GM12878 (cell line): ENCODE data around the gene CRTC2. TPM values are rescaled to one million over a fixed set of nuclear protein-coding genes. Genes with fewer than 3 reads are reported as not detected.

Experiments used
- CREB1 ChIP-seq: IDR thresholded peaks from 2 replicates; pipeline ENCODE4 v1.6.1; 2012; ENCODE audit warnings: low read depth, mild to moderate bottlenecking, inconsistent platforms
- EP300 ChIP-seq, 2 experiments: fragments of 150-350 bp in 1 of 2; IDR thresholded peaks; 2 replicates each; pipeline ENCODE4 v1.6.1; 2011 to 2012; ENCODE audit warnings: low read depth in 2 of 2, low read length in 2 of 2, borderline replicate concordance in 1 of 2, improper control_type of control experiment in 1 of 2, inconsistent platforms in 1 of 2; ENCODE audit not compliant: control insufficient read depth in 1 of 2
- HDAC6 ChIP-seq: fragments of 200-600 bp; sonication (generic); IDR thresholded peaks from one replicate; pipeline ENCODE4 v1.8.0; 2017; ENCODE audit warnings: antibody characterized with exemption; ENCODE audit not compliant: unreplicated experiment
- LARP7 ChIP-seq: fragments of 450-650 bp; IDR thresholded peaks from 2 replicates; pipeline ENCODE4 v1.6.1; 2017; ENCODE audit warnings: mild to moderate bottlenecking
- MTA3 ChIP-seq: IDR thresholded peaks from 2 replicates; pipeline ENCODE4 v1.6.1; 2012; ENCODE audit warnings: low read length, inconsistent platforms, borderline replicate concordance
- NFYB ChIP-seq: IDR thresholded peaks from 2 replicates; pipeline ENCODE4 v1.6.1; 2011; ENCODE audit warnings: low read depth, mild to moderate bottlenecking, low read length, improper control_type of control experiment, moderate library complexity; ENCODE audit not compliant: insufficient read depth
- SMARCA5 ChIP-seq: fragments of 450-650 bp; IDR thresholded peaks from 2 replicates; pipeline ENCODE4 v1.6.1; 2017; ENCODE audit warnings: mild to moderate bottlenecking
- TCF12 ChIP-seq: IDR thresholded peaks from 2 replicates; pipeline ENCODE4 v1.6.1; 2011; ENCODE audit warnings: low read depth, mild to moderate bottlenecking, low read length
- ZBED1 ChIP-seq: IDR thresholded peaks from 2 replicates; pipeline ENCODE4 v1.6.1; 2016; ENCODE audit warnings: borderline replicate concordance
- ZNF274 ChIP-seq: IDR thresholded peaks from one replicate; pipeline ENCODE4 v1.8.0; 2011; ENCODE audit not compliant: insufficient read length, insufficient read depth
- polyA plus RNA-seq, 11 experiments: library from polyadenylated mRNA; depleted of rRNA in 4 of 11; unstranded in 6 of 11; stranded (reverse) in 5 of 11; fragments of >200 nt; fragmentation: Nextera tagmentation in 4 of 11; fragmentation: Illumina TruSeq in 1 of 11; extraction: Ambion mirVana in 4 of 11; extraction: Trizol in 1 of 11; gene quantifications; 1 replicate in 1 of 11; 2 replicates in 10 of 11; pipeline versions ENCODE4 v1.2.1 to v1.2.3, GENCODE V29; 2011 to 2016; ENCODE audit warnings: inconsistent platforms in 2 of 11, missing spikeins in 2 of 11, low read depth in 1 of 11
- total RNA-seq, 4 experiments: library from RNA; depleted of rRNA in 3 of 4; stranded (reverse); fragments of >200 nt in 3 of 4; fragmentation: Illumina TruSeq in 1 of 4; extraction: Trizol in 1 of 4; gene quantifications; 2 replicates each; pipeline versions ENCODE4 v1.2.1 to v1.2.3, GENCODE V29; 2013 to 2021
- TF ChIP-seq, protein P1 (sequence below): fragments of 450-650 bp; IDR thresholded peaks from 2 replicates; pipeline ENCODE4 v1.6.1; 2018; ENCODE audit warnings: mild to moderate bottlenecking, low read depth, moderate library complexity; ENCODE audit not compliant: partially characterized antibody
- TF ChIP-seq, protein P2 (sequence below): IDR thresholded peaks from 2 replicates; pipeline ENCODE4 v1.6.1; 2012; ENCODE audit warnings: mild to moderate bottlenecking, low read depth, low read length
- TF ChIP-seq, protein P3 (sequence below): IDR thresholded peaks from 2 replicates; pipeline ENCODE4 v1.6.1; 2011; ENCODE audit warnings: low read depth, mild to moderate bottlenecking, low read length, moderate library complexity, borderline replicate concordance; ENCODE audit errors: extremely low read depth
- TF ChIP-seq, protein P4 (sequence below): fragments of 450-650 bp; IDR thresholded peaks from 2 replicates; pipeline ENCODE4 v1.6.1; 2017; ENCODE audit warnings: low read depth, mild to moderate bottlenecking, moderate library complexity
- TF ChIP-seq, protein P5 (sequence below): fragments of 150-350 bp; IDR thresholded peaks from 2 replicates; pipeline ENCODE4 v1.6.1; 2016; ENCODE audit warnings: low read depth, low read length

Gene CRTC2
- total and polyA plus RNA-seq, 10 of the 15 experiments (the other 5 are each of a cell fraction or from before 2014, with no cell fraction given), result 5.1 to 57.9 (median 32.7) TPM

DNA sequence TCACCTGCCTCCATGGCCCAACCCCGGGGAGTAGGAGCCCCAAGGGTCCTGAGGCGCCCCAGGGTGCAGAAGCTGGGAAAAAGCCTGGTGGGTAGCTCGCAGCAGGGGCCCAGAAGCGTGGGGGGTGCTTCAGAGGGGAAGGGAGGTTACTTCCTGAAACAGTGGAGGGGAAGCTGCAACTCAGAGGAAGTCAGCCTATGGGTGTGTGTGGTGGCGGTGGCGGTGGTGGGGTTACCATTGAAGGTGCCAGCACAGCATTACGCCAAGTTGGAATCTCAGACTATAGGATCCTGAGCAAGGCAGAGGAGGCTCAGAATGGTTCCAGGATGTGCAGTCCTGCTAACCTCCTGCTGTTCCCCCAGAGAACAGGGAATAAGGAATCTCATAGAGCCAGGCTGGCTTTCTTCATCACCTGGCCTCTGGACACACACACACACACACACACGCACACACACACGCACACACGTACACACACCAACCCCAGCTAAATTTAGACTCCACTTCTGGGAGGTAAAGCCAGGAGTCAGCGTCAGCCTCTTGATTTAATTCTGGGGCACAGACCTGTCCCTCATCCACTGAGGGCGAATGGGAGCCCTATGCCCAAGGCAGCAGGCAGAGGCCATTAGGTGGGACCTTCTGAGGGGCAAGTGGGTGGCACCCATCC is 13.1 kb downstream of the CRTC2 start (continued):
- TF ChIP-seq, protein P1, sequence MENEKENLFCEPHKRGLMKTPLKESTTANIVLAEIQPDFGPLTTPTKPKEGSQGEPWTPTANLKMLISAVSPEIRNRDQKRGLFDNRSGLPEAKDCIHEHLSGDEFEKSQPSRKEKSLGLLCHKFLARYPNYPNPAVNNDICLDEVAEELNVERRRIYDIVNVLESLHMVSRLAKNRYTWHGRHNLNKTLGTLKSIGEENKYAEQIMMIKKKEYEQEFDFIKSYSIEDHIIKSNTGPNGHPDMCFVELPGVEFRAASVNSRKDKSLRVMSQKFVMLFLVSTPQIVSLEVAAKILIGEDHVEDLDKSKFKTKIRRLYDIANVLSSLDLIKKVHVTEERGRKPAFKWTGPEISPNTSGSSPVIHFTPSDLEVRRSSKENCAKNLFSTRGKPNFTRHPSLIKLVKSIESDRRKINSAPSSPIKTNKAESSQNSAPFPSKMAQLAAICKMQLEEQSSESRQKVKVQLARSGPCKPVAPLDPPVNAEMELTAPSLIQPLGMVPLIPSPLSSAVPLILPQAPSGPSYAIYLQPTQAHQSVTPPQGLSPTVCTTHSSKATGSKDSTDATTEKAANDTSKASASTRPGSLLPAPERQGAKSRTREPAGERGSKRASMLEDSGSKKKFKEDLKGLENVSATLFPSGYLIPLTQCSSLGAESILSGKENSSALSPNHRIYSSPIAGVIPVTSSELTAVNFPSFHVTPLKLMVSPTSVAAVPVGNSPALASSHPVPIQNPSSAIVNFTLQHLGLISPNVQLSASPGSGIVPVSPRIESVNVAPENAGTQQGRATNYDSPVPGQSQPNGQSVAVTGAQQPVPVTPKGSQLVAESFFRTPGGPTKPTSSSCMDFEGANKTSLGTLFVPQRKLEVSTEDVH, result no peak
- TF ChIP-seq, protein P2, sequence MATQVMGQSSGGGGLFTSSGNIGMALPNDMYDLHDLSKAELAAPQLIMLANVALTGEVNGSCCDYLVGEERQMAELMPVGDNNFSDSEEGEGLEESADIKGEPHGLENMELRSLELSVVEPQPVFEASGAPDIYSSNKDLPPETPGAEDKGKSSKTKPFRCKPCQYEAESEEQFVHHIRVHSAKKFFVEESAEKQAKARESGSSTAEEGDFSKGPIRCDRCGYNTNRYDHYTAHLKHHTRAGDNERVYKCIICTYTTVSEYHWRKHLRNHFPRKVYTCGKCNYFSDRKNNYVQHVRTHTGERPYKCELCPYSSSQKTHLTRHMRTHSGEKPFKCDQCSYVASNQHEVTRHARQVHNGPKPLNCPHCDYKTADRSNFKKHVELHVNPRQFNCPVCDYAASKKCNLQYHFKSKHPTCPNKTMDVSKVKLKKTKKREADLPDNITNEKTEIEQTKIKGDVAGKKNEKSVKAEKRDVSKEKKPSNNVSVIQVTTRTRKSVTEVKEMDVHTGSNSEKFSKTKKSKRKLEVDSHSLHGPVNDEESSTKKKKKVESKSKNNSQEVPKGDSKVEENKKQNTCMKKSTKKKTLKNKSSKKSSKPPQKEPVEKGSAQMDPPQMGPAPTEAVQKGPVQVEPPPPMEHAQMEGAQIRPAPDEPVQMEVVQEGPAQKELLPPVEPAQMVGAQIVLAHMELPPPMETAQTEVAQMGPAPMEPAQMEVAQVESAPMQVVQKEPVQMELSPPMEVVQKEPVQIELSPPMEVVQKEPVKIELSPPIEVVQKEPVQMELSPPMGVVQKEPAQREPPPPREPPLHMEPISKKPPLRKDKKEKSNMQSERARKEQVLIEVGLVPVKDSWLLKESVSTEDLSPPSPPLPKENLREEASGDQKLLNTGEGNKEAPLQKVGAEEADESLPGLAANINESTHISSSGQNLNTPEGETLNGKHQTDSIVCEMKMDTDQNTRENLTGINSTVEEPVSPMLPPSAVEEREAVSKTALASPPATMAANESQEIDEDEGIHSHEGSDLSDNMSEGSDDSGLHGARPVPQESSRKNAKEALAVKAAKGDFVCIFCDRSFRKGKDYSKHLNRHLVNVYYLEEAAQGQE, result no peak
- TF ChIP-seq, protein P3, sequence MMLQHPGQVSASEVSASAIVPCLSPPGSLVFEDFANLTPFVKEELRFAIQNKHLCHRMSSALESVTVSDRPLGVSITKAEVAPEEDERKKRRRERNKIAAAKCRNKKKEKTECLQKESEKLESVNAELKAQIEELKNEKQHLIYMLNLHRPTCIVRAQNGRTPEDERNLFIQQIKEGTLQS, result no peak
- TF ChIP-seq, protein P4, sequence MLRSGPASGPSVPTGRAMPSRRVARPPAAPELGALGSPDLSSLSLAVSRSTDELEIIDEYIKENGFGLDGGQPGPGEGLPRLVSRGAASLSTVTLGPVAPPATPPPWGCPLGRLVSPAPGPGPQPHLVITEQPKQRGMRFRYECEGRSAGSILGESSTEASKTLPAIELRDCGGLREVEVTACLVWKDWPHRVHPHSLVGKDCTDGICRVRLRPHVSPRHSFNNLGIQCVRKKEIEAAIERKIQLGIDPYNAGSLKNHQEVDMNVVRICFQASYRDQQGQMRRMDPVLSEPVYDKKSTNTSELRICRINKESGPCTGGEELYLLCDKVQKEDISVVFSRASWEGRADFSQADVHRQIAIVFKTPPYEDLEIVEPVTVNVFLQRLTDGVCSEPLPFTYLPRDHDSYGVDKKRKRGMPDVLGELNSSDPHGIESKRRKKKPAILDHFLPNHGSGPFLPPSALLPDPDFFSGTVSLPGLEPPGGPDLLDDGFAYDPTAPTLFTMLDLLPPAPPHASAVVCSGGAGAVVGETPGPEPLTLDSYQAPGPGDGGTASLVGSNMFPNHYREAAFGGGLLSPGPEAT, result no peak
- no peak for TF ChIP-seq HDAC6
- TF ChIP-seq TCF12, result 0 out of 2 replicates have a peak, but pooled peaks have one; percentile 11
- TF ChIP-seq LARP7, result no peak
- TF ChIP-seq ZNF274, result no peak
- TF ChIP-seq CREB1, result no peak
- no peak for TF ChIP-seq ZBED1
- peak; percentile 95; the same call in 1 of the 2 replicates for TF ChIP-seq MTA3
- no peak for TF ChIP-seq NFYB
- TF ChIP-seq, protein P5, sequence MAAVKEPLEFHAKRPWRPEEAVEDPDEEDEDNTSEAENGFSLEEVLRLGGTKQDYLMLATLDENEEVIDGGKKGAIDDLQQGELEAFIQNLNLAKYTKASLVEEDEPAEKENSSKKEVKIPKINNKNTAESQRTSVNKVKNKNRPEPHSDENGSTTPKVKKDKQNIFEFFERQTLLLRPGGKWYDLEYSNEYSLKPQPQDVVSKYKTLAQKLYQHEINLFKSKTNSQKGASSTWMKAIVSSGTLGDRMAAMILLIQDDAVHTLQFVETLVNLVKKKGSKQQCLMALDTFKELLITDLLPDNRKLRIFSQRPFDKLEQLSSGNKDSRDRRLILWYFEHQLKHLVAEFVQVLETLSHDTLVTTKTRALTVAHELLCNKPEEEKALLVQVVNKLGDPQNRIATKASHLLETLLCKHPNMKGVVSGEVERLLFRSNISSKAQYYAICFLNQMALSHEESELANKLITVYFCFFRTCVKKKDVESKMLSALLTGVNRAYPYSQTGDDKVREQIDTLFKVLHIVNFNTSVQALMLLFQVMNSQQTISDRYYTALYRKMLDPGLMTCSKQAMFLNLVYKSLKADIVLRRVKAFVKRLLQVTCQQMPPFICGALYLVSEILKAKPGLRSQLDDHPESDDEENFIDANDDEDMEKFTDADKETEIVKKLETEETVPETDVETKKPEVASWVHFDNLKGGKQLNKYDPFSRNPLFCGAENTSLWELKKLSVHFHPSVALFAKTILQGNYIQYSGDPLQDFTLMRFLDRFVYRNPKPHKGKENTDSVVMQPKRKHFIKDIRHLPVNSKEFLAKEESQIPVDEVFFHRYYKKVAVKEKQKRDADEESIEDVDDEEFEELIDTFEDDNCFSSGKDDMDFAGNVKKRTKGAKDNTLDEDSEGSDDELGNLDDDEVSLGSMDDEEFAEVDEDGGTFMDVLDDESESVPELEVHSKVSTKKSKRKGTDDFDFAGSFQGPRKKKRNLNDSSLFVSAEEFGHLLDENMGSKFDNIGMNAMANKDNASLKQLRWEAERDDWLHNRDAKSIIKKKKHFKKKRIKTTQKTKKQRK, result no peak
- no peak for TF ChIP-seq EP300 (IDR thresholded peaks at IDR 0.05; ENCODE audit: borderline replicate concordance in 1 of 2, control insufficient read depth in 1 of 2, low read depth in 2 of 2, low read length in 2 of 2)
- peak; percentile 64; the same call in 1 of the 2 replicates for TF ChIP-seq SMARCA5
